Neuronal stem cell (in vitro differentiated cells): ENCODE results near the gene IVNS1ABP.

Experiments
- DNase-seq: peaks from one replicate; pipeline ENCODE4 v3.0.0-alpha.2; 2013; ENCODE audit warnings: low spot score
- H2AFZ ChIP-seq: one replicate; pipeline ENCODE4 v1.6.1; 2013; ENCODE audit warnings: mild to moderate bottlenecking, low read length, inconsistent platforms
- H2AK5ac ChIP-seq: 2 replicates; pipeline ENCODE4 v1.6.1; 2013; ENCODE audit warnings: low read depth, mild to moderate bottlenecking, inconsistent platforms, low read length, moderate library complexity, mixed read lengths
- H2BK120ac ChIP-seq: 2 replicates; pipeline ENCODE4 v1.6.1; 2013; ENCODE audit warnings: low read depth, mild to moderate bottlenecking, inconsistent platforms, low read length, moderate library complexity, mixed read lengths
- H2BK12ac ChIP-seq: one replicate; pipeline ENCODE4 v1.6.1; 2013; ENCODE audit warnings: low read length, inconsistent platforms
- H2BK15ac ChIP-seq: 2 replicates; pipeline ENCODE4 v1.6.1; 2013; ENCODE audit warnings: mild to moderate bottlenecking, low read length, inconsistent platforms, mixed read lengths
- H2BK5ac ChIP-seq: one replicate; pipeline ENCODE4 v1.6.1; 2013; ENCODE audit warnings: inconsistent platforms, mild to moderate bottlenecking, low read length, moderate library complexity
- H3K14ac ChIP-seq: one replicate; pipeline ENCODE4 v1.6.1; 2013; ENCODE audit warnings: low read length, inconsistent platforms
- H3K18ac ChIP-seq: 2 replicates; pipeline ENCODE4 v1.6.1; 2013; ENCODE audit warnings: low read length, inconsistent platforms
- H3K23ac ChIP-seq: 2 replicates; pipeline ENCODE4 v1.6.1; 2013; ENCODE audit warnings: low read depth, mild to moderate bottlenecking, mixed read lengths, low read length, inconsistent platforms; ENCODE audit not compliant: poor library complexity
- H3K27ac ChIP-seq: replicated peaks from 3 replicates; pipeline ENCODE4 v1.5.1; 2013; ENCODE audit warnings: low read length, inconsistent platforms
- H3K27me3 ChIP-seq, 3 experiments: 2 replicates each; pipeline ENCODE4 v1.6.1; 2013; ENCODE audit warnings: low read length in 3 of 3, mild to moderate bottlenecking in 2 of 3, inconsistent platforms in 1 of 3, low read depth in 1 of 3, mixed read lengths in 1 of 3, moderate library complexity in 1 of 3; ENCODE audit not compliant: control insufficient read depth in 3 of 3, insufficient read depth in 3 of 3
- H3K36me3 ChIP-seq, 2 donors: replicated peaks in 1 of 2; 2 replicates each; pipeline ENCODE4 v1.6.1; 2013; ENCODE audit warnings: low read length in 2 of 2; ENCODE audit not compliant: control insufficient read depth in 2 of 2, insufficient read depth in 2 of 2
- H3K4ac ChIP-seq: 2 replicates; pipeline ENCODE4 v1.6.1; 2013; ENCODE audit warnings: inconsistent platforms, mild to moderate bottlenecking, low read length, moderate library complexity
- H3K4me1 ChIP-seq, 2 donors: 1 replicate in 1 of 2; 2 replicates in 1 of 2; pipeline ENCODE4 v1.6.1; 2013; ENCODE audit warnings: low read length in 2 of 2, low read depth in 1 of 2; ENCODE audit not compliant: control insufficient read depth in 2 of 2, insufficient read depth in 1 of 2
- H3K4me2 ChIP-seq: one replicate; pipeline ENCODE4 v1.6.1; 2013; ENCODE audit warnings: mild to moderate bottlenecking, low read length, inconsistent platforms; ENCODE audit not compliant: insufficient read depth, poor library complexity, severe bottlenecking
- H3K4me3 ChIP-seq, 2 donors: 2 replicates each; pipeline ENCODE4 v1.5.1; 2013; ENCODE audit warnings: low read length in 2 of 2, mild to moderate bottlenecking in 2 of 2, inconsistent platforms in 1 of 2, moderate library complexity in 1 of 2
- H3K79me1 ChIP-seq: one replicate; pipeline ENCODE4 v1.6.1; 2013; ENCODE audit warnings: low read depth, mild to moderate bottlenecking, inconsistent platforms, low read length, moderate library complexity
- H3K9ac ChIP-seq: one replicate; pipeline ENCODE4 v1.6.1; 2013; ENCODE audit warnings: mild to moderate bottlenecking, low read depth, low read length, inconsistent platforms; ENCODE audit not compliant: poor library complexity
- H3K9me3 ChIP-seq, 2 donors: replicated peaks in 1 of 2; 2 replicates each; pipeline versions ENCODE3 to v1.6.1; 2013; ENCODE audit warnings: low read length in 2 of 2, mild to moderate bottlenecking in 2 of 2, inconsistent platforms in 1 of 2, low read depth in 1 of 2, mixed read lengths in 1 of 2, moderate library complexity in 1 of 2; ENCODE audit not compliant: control insufficient read depth in 2 of 2, insufficient read depth in 1 of 2
- H4K8ac ChIP-seq: one replicate; pipeline ENCODE4 v1.6.1; 2013; ENCODE audit warnings: low read depth, mild to moderate bottlenecking, inconsistent platforms, low read length, moderate library complexity
- H4K91ac ChIP-seq: one replicate; pipeline ENCODE4 v1.6.1; 2013; ENCODE audit warnings: low read length, low read depth, mild to moderate bottlenecking, inconsistent platforms; ENCODE audit not compliant: poor library complexity
- WGBS, 2 donors: extraction: QIAGEN DNeasy Blood & Tissue Kit; methylation state at CpG; one replicate each; pipeline ENCODE4 v1.1.7; 2013; ENCODE audit warnings: missing lambda C conversion rate in 2 of 2, mixed read lengths in 1 of 2; ENCODE audit not compliant: insufficient read length in 2 of 2, insufficient replicate concordance in 1 of 2; ENCODE audit errors: extremely low coverage in 2 of 2; 5-methylcytosine and 5-hydroxymethylcytosine counted together

IVNS1ABP gene

DNA sequence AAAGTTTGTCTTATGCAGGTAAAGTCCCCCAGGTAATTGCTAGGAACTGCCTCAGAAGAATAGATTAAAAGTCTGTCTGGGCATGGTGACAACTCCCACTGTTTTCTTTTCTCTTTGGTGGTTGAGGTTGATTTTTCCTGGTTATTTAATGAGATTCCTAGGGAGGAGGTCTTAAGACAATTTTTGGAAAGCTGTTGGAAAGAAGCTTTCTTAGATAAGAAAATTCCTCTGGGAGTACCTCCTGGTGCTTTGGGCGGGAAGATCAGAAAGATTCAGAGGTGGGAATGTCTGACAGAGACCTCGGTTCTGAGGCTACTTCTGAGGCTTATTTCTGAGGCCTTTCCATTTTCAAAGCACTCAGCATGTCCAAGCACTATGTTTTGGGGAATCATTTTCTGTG is 25.0 kb upstream of the IVNS1ABP start:
- Histone ChIP-seq H3K36me3 (no peaks in the 10 kb centered on the region), H3K9ac (no peak overlapping the region), H3K4me1 (no peaks in the 10 kb centered on the region), H3K27me3 (no peaks in the 10 kb centered on the region), H3K27ac (no peak overlapping the region), H4K8ac (no peak overlapping the region), H2BK12ac (no peak overlapping the region), H3K4me2 (no peak overlapping the region), H2BK5ac (no peak overlapping the region), H3K14ac (no peak overlapping the region), H3K4me3 (no peak overlapping the region), H4K91ac (no peak overlapping the region), H3K23ac (no peak overlapping the region), H3K4ac (no peak overlapping the region), H2BK15ac (no peak overlapping the region), H3K9me3 (no peaks in the 10 kb centered on the region), H3K79me1 (no peaks in the 10 kb centered on the region), H2AFZ (no peak overlapping the region), H2BK120ac (no peak overlapping the region), H3K18ac (no peak overlapping the region), H2AK5ac (no peak overlapping the region)
- no CpG with 5 or more reads among the region's 2 CpGs for WGBS, 2 donors
- no peak for DNase-seq

DNA sequence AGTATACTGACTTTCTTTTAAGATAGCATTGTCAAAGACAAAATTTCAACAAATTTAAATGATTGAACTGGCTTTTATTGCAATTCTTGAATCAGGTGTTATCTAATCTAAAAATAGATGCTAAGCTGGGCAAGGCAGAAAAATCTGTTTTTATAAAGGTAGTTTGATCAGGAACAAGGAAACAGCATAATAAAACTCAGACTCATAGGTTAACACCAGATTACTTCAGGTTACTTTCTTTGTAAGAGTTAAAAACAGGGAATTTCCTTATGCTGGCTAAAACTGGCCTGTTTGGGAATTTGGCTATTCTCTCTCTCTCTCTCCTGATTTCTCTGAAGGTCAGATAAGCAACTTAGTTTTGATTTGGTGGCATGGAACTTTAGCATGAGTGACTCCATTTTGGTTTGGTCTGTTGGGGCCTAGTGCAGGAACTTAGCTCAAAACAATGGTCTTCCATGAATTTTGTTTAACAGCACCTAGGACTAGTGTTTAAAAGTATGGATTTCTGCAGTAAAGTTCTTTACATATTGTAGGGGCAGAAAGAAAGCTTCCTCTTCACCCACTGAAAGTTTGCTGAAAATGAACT is 24.2 kb upstream of the IVNS1ABP start:
- H2BK5ac ChIP-seq: no peak overlapping the region
- no peak overlapping the region for H2BK120ac ChIP-seq
- H2BK12ac ChIP-seq: no peak overlapping the region
- no peak overlapping the region for H2AFZ ChIP-seq
- H4K8ac ChIP-seq: no peak overlapping the region
- H3K18ac ChIP-seq: no peak overlapping the region
- no peak overlapping the region for H3K9ac ChIP-seq
- no peak overlapping the region for H3K4me2 ChIP-seq
- no peak overlapping the region for H3K23ac ChIP-seq
- no peaks in the 10 kb centered on the region for H3K36me3 ChIP-seq
- DNase-seq: no peak
- no peaks in the 10 kb centered on the region for H3K79me1 ChIP-seq
- H3K27me3 ChIP-seq: no peaks in the 10 kb centered on the region
- H4K91ac ChIP-seq: no peak overlapping the region
- H3K4ac ChIP-seq: no peak overlapping the region
- no peak overlapping the region for H3K27ac ChIP-seq
- no peaks in the 10 kb centered on the region for H3K4me1 ChIP-seq
- no peak overlapping the region for H2AK5ac ChIP-seq
- no peak overlapping the region for H3K14ac ChIP-seq
- H2BK15ac ChIP-seq: no peak overlapping the region
- H3K9me3 ChIP-seq: no peaks in the 10 kb centered on the region
- H3K4me3 ChIP-seq: no peak overlapping the region

DNA sequence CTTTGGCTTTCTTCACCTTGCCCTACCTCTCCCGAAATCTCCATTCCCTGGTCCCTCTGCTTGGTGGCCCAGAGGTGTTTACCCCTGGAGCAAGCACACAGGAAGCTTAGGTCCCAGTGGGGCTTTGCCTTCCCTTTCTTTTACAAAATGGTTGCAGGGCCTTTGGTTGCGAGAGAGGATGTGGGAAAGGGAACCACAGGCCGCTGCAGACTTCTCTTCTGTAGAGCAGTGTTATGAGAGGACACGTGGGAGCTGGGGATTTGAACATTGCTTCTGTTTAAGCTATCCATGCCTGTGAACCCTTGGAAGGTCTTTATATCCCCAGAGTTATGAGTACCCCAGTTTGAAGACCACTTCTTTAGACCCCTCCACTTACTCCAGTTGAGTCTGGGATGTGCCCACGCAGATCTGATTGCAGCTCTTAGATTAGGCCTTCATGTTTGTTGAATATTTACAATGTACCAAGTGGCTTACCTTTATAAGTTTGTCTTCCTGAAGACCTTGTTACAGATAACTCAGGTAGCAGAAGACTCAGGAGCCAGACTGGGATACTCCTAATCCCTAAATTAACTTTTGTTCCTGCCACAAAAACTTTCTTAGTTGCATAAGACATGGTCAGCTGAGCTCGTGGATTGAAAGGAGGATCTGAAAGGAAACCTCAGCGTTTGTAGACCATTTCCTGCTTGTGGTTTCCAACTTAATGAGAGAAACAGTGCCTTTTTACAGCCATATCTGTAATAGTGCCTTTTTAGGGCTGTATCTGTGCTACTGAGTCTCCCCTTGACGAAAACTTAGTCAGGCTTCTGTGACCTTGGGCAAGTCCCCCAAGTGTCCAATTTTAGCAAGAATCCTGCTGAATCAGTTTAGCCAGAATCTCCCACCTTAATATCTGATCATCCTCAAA is 21.9 kb upstream of the IVNS1ABP start:
- Histone ChIP-seq H3K23ac (no peak overlapping the region), H2BK12ac (no peak overlapping the region), H3K4me1 (no peaks in the 10 kb centered on the region), H3K27ac (no peak overlapping the region), H3K27me3 (no peaks in the 10 kb centered on the region), H4K8ac (no peak overlapping the region), H2BK15ac (no peak overlapping the region), H2AK5ac (no peak overlapping the region), H3K9ac (no peak overlapping the region), H3K18ac (no peak overlapping the region), H2BK5ac (no peak overlapping the region), H2AFZ (no peak overlapping the region), H3K9me3 (no peaks in the 10 kb centered on the region), H3K4me3 (no peak overlapping the region), H3K36me3 (no peaks in the 10 kb centered on the region), H3K4me2 (no peak overlapping the region), H4K91ac (no peak overlapping the region), H3K14ac (no peak overlapping the region), H2BK120ac (no peak overlapping the region), H3K79me1 (no peaks in the 10 kb centered on the region), H3K4ac (no peak overlapping the region)
- WGBS, 2 donors: no CpG with 5 or more reads among the region's 8 CpGs
- no peak for DNase-seq

DNA sequence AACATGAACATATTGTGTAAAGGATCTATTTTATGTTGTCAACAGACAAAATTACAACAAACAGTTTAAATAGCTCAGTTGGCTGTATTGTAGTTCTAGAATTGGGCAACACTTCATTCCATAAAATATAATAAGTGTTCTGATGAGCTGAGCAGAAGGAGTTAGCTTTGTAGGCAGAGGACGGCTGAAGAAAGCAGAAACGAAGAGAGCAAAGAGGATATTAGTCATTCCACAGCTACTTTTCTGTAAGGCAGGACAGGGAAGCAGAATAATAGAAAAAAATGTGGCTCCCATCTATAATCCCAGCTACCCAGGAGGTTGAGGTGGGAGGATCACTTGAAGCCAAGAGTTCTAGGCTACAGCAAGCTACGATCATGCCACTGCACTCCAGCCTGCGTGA is 20.2 kb upstream of the IVNS1ABP start:
- Histone ChIP-seq H3K4me3 (no peak overlapping the region), H3K27me3 (no peaks in the 10 kb centered on the region), H3K9me3 (no peaks in the 10 kb centered on the region), H3K27ac (no peak overlapping the region), H4K91ac (no peak overlapping the region), H2AFZ (no peak overlapping the region), H2BK15ac (no peak overlapping the region), H2BK5ac (no peak overlapping the region), H3K9ac (no peak overlapping the region), H3K14ac (no peak overlapping the region), H3K23ac (no peak overlapping the region), H2BK120ac (no peak overlapping the region), H4K8ac (no peak overlapping the region), H3K4ac (no peak overlapping the region), H2AK5ac (no peak overlapping the region), H3K4me2 (no peak overlapping the region), H3K79me1 (no peaks in the 10 kb centered on the region), H2BK12ac (no peak overlapping the region), H3K18ac (no peak overlapping the region), H3K36me3 (no peaks in the 10 kb centered on the region), H3K4me1 (no peaks in the 10 kb centered on the region)
- no peak for DNase-seq
- WGBS, 2 donors: no CpG with 5 or more reads among the region's 4 CpGs
